Type B pancreatic cell (in vitro differentiated cells): Measurements from ENCODE around the gene IL10RA. TPM values are rescaled to one million over a fixed set of nuclear protein-coding genes. Genes with fewer than 3 reads are reported as not detected.
A peak's percentile ranks its signal among the peaks of the same experiment; 100 is the strongest.
"Not testable (repeated sequence)": the region's sequence is repeated elsewhere in the genome, so short reads cannot be mapped to it uniquely, and the experiment has no call there.

Source experiments
- DNase-seq: peaks from one replicate; pipeline ENCODE4 v3.0.0; 2021; ENCODE audit warnings: mixed read lengths; ENCODE audit not compliant: unreplicated experiment; ENCODE audit errors: extremely low spot score
- H3K27ac Mint-ChIP-seq: 2 replicates; pipeline ENCODE4 v1.8.0; 2021; ENCODE audit warnings: mild to moderate bottlenecking, mixed read lengths
- H3K27me3 Mint-ChIP-seq: 2 replicates; pipeline ENCODE4 v1.8.0; 2021; ENCODE audit warnings: mixed read lengths
- H3K36me3 Mint-ChIP-seq: 2 replicates; pipeline ENCODE4 v1.8.0; 2021; ENCODE audit warnings: mixed read lengths
- H3K4me1 Mint-ChIP-seq: one replicate; pipeline ENCODE4 v1.8.0; 2021; ENCODE audit warnings: mixed read lengths; ENCODE audit not compliant: unreplicated experiment
- H3K4me3 Mint-ChIP-seq: 2 replicates; pipeline ENCODE4 v1.8.0; 2021; ENCODE audit warnings: mild to moderate bottlenecking, mixed read lengths
- H3K9me3 Mint-ChIP-seq: 2 replicates; pipeline ENCODE4 v1.8.0; 2021; ENCODE audit warnings: mixed read lengths
- CTCF ChIP-seq: fragments of 200-600 bp; sonication (generic); conservative IDR thresholded peaks from 2 replicates; pipeline ENCODE4 v1.5.0; 2021; ENCODE audit warnings: antibody characterized with exemption, mild to moderate bottlenecking
- total RNA-seq: library from RNA; stranded (reverse); gene quantifications from 2 replicates; pipeline ENCODE4 v1.2.1, GENCODE V29; 2021; ENCODE audit warnings: low replicate concordance

Gene IL10RA
- total RNA-seq, 1 donor from 2014 or later = 0.48 TPM

GRCh38 chr11:117976445-117976844, 9.7 kb upstream of the IL10RA start:
- peaks cover 4% of the 10 kb centered on the region for H3K4me1 Mint-ChIP-seq
- H3K27me3 Mint-ChIP-seq = peaks cover 15% of the 10 kb centered on the region
- no peak for TF ChIP-seq CTCF
- no peak overlapping the region for H3K27ac Mint-ChIP-seq
- no peak for DNase-seq
- no peak overlapping the region for H3K4me3 Mint-ChIP-seq
- no peaks in the 10 kb centered on the region for H3K36me3 Mint-ChIP-seq
- peaks cover 6% of the 10 kb centered on the region for H3K9me3 Mint-ChIP-seq

GRCh38 chr11:117977029-117977428, 9.2 kb upstream of the IL10RA start:
- Mint-ChIP-seq H3K4me3 (no peak overlapping the region), H3K36me3 (no peaks in the 10 kb centered on the region), H3K27ac (no peak overlapping the region), H3K27me3 (peaks cover 20% of the 10 kb centered on the region), H3K9me3 (peaks cover 6% of the 10 kb centered on the region), H3K4me1 (peaks cover 4% of the 10 kb centered on the region)
- no peak for TF ChIP-seq CTCF
- no peak for DNase-seq

GRCh38 chr11:117977612-117978264, 8.5 kb upstream of the IL10RA start:
- H3K4me3 Mint-ChIP-seq, H3K4me1 Mint-ChIP-seq, DNase-seq, H3K36me3 Mint-ChIP-seq, H3K27ac Mint-ChIP-seq, H3K9me3 Mint-ChIP-seq: not testable (repeated sequence)
- peaks cover 20% of the 10 kb centered on the region for H3K27me3 Mint-ChIP-seq

GRCh38 chr11:117978291-117978910, 7.8 kb upstream of the IL10RA start:
- H3K27me3 Mint-ChIP-seq = peaks cover 27% of the 10 kb centered on the region
- H3K36me3 Mint-ChIP-seq, H3K4me1 Mint-ChIP-seq, DNase-seq, H3K27ac Mint-ChIP-seq, H3K9me3 Mint-ChIP-seq, H3K4me3 Mint-ChIP-seq: not testable (repeated sequence)

GRCh38 chr11:117978991-117979390, 7.2 kb upstream of the IL10RA start:
- Mint-ChIP-seq H3K4me3 (no peak overlapping the region), H3K36me3 (no peaks in the 10 kb centered on the region), H3K9me3 (peaks cover 6% of the 10 kb centered on the region), H3K27ac (no peak overlapping the region), H3K27me3 (peaks cover 33% of the 10 kb centered on the region), H3K4me1 (no peaks in the 10 kb centered on the region)
- DNase-seq = no peak
- TF ChIP-seq CTCF = no peak

GRCh38 chr11:117979481-117980211, 6.5 kb upstream of the IL10RA start:
- Mint-ChIP-seq H3K36me3 (no peaks in the 10 kb centered on the region), H3K4me1 (no peaks in the 10 kb centered on the region), H3K27me3 (peaks cover 39% of the 10 kb centered on the region), H3K4me3 (no peak overlapping the region), H3K27ac (peak overlapping the region; percentile 5), H3K9me3 (peaks cover 6% of the 10 kb centered on the region)
- TF ChIP-seq CTCF = no peak
- DNase-seq = no peak
